Fibroblast of skin of right biceps (primary cell): ENCODE results near the gene IL10.
"Not testable (repeated sequence)": the region's sequence is repeated elsewhere in the genome, so short reads cannot be mapped to it uniquely, and the experiment has no call there.

Experiments used
- DNase-seq: peaks from one replicate; pipeline ENCODE4 v3.0.0-alpha.2; 2013

Gene IL10

DNA sequence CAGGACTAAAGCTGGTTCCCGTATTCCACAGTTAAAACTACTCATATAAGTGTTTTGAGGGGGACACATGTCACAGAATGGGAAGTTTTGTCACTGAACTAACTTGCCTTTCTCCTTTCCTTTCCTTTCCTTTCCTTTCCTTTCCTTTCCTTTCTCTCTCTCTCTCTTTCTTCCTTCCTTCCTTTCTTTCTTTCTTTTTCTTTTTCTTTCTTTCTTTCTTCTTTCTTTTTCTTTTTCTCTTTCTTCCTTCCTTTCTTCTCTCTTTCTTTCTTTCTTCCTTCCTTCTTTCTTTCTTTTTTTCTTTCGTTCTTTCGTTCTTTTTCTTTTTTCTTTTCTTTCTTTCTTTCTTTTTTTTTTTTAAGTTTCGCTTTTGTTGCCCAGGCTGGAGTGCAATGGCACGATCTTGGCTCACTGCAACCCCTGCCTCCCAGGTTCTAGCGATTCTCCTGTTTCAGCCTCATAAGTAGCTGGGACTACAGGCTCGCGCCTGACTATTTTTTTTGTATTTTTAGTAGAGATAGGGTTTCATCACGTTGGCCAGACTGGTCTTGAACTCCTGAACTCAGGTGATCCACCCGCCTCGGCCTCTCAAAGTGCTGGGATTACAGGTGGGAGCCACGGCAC is 9.4 kb downstream of the IL10 start:
- DNase-seq: not testable (repeated sequence)

DNA sequence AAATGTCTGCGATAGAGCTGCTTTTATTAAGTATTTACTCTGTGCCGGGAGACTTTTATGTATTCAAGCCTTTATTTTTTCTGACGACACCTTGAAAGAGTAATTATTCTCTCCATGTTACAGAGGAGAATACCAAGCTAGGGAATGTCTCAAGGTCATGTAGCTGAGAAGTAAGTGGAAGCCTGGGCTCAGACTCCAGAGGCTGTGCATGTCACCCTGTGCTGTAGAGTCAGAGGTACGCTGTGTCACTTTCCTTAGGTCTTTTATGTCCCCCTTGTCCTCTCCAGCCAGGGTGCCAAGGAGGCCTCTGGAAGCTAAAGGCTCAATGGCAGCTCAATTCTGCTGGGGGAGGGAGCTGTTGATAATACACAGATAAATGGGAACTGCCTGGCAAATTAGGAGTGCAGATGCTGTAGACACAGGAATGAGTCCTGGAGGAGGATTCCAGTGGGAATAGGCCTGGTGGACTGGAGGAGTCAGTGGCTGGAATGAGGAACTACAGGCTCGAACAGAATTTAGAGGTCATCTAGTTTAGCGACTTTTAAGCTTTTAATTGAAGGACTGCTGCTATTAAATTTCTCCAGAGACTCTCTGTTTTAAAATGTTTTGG is 11.0 kb downstream of the IL10 start:
- no peak for DNase-seq

DNA sequence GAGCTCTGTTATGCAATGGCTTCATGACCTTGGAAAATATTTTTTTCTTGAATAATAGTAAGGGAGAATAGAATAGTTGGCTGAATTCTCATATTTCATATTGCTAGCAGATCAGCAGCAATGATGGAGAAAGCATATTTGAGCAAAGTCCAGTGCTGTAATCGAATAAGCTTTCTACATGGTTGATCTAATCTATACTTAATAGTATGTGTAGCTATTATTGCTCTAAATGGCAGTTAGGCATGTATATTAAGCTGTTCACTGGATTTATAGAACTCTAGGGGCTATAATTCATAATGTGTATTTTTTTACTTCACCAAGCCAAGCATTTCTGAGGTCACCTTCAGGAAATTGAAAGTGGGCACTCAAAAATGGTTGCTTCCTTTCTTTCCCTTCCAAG is 11.7 kb downstream of the IL10 start:
- no peak for DNase-seq

DNA sequence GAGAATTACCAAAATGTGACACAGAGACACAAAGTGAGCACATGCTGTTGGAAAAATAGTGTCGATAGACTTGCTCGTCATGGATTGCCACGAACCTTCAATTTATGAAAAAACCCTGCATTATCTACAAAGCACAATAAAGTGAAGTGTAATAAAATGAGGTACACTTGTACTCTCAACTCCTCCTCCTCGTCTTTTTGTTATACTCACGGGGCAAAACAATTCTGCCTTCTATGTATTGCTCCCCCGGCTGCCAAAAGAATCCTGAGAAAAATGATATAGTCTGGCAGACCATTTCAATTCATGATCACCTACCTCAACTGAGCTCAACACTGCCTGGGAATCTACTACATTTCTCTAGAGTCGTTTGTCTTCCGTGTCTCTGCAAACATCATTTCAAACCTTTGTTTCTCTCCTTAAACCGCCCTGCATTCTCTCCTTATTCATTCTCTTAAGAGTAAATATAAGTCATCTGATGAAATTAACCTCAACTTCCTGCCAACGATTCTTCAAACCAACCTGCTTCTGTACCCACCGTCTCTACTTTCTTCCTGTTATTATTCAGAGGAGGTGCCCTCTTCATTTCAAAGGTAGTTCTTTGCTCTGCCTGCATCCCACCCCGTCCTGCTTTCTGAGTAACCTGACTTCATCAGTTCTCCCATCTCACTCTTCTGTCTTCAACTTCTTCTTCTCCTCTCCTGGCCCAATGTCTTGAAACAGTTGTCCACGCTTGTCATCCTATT is 14.6 kb downstream of the IL10 start:
- no peak for DNase-seq

DNA sequence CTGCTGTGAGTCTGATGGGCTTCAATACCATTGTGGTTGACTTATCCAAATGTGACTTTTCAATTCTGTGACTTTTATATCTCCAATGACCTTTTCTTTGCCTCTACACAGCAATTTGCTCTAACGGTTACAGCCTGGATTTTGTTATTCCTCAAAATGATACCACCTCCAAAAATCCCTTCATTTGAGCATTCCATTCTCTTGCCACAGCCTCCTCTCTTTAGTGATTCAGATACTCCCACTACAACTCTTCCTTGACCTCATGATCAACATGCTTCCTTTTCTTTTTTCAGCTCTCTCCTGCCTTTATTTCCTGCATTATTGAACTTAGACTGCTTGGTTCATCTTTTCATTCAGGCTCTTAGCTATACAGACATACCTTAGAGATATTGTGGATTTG is 18.3 kb downstream of the IL10 start:
- peak; percentile 67 for DNase-seq

DNA sequence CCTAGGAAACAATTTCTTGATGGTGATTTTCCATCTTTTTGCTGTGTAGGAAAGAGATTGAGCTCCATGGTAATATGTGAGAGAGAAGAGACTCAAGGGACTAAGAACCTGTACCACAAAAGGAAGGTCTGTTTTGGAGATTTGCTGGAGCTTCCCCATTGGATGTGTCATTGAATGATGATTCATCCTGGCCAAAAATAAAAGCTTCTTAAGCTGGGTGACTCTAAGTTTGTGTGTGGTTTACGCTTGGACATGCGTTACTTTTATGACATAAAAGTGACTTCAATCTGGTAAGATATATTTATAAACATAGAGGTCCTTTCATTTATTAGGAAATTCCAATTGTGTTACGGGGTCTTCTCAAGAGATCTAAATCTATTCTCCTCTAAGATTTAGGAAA is 19.2 kb downstream of the IL10 start:
- peak; percentile 74 for DNase-seq

DNA sequence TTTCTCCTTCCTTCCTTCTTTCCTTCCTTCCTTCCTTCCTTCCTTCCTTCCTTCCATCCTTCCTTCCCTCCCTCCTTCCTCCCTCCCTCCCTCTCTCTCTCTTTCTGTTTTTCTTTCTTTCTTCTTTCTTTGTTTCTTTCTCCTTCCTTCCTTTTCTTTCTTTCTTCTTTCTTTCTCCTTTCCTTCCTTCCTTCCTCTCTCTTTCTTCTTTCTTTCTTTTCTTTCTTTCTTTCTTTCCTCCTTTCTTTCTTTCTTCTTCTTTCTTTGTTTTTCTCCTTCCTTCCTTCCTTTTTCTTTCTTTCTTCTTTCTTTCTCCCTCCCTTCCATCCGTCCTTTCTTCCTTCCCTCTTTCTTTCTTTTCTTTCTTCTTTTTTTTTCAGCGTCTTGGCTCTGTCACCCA is 19.8 kb downstream of the IL10 start:
- no peak for DNase-seq

DNA sequence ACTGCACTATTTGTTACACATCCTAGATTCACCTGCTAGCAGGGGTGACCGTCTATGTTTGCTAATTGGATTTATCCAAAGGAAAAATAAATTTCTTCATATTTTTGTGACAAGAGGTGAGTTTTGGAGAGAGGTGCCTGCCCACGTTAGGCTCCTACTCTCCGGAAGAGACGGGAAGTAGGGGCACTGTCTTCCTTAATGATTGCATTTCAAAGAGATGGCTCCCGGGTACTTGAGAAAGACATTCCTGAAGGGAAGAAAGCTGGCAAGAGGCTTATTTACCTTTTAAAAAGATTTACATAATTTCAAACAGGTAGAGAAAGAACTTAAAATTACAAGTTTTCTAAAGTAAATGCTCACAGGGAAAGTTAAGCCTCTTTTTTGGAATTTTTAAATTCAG is 20.4 kb downstream of the IL10 start:
- DNase-seq: no peak

DNA sequence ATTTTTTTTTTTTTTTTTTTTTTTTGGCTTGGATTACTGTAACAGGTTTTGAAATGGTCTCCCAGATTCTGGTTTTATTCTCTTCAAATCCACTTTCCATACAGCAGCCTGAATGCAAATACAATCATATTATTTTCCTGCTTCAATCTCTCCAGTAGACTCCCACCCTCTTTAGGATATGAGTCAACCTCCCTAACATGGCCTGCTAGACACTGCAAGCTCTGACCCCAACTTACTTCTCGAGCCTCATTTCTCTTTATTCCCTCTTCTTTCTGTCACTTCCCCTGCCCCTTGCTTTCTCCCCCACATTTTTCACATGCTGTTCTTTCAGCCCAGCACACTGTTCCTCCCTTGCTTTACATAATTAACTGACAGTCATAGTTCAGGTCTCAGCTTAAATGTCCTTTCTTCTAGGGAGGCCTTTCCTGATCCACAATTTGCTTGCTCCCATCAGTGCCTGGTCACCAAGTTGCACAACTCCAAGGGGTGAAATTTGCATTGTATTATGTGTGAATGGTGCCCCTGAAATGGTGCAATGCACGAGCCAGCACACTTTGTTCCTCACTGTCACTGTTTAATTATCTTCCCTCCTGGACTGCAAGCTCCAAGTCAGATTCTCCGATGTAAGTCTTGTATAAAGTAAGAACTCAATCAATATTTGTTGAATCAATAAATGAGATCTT is 23.8 kb downstream of the IL10 start:
- no peak for DNase-seq

DNA sequence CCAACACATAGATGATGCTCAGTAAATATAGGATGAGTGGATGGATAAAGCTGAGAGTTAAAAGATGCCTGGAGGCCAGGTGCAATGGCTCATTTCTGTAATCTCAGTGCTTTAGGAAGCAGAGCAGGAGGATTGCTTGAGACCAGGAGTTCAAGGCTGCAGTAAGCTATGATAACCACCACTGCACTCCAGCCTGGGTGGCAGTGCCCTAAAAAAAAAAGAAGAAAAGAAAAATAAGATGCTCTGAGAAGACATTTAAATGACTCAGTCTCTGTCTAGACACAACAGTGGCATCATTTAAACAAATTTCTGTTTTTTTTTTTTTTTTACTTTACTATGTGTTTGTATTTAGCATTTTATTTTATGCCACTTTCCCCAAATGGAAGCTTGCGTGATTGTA is 27.0 kb downstream of the IL10 start:
- no peak for DNase-seq

DNA sequence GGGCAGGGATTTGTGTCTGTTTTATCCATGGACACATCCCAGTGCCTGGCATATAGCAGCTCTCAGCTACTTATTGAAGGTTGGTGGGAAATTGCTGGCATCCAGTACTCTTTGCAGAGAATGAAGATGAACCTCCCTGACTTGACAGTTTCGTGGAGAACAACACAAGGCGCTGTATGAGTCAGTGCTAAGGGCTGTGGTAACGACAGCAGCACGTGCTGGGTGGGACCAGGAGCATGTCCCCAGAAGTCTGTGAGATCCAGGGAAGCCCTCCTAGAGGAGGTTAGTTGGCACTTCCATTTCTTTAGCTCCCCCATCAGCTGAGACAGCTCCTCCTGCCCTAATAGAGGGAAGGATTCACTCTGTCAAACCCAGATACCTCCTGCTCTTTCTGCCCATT is 27.6 kb downstream of the IL10 start:
- DNase-seq: peak; percentile 31

DNA sequence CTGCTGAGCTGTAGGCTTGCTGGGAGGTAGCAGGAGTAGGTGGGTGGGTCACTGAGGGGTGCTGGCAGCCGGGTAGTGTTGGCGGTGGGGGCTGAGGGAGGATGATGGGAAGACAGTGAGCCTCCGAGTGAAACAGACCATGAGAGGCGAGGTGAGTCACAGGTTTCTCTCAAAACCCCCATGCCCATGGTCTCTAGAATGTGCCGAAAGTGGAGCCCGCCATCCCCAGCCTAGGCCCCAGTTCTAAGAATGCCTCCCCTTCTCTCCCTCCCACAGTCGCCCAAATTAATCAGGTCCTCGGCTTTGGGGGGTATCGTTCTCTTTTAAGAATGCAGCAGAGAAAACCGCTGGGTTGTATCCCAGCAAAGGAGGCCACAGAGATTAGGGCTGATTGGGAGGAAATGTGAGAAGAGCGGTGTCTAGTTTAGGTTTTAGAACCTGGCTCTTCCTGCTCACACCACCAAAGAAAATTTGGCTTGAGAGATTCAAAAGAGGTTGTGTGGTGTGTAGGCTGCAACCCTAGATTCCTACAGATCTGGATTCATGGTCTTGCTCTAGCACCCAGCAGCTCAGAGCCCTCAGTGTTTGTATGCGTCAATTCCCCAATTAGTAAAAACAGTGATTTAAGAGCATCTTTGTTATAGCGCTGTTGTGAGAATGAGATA is 29.4 kb downstream of the IL10 start:
- DNase-seq: no peak

DNA sequence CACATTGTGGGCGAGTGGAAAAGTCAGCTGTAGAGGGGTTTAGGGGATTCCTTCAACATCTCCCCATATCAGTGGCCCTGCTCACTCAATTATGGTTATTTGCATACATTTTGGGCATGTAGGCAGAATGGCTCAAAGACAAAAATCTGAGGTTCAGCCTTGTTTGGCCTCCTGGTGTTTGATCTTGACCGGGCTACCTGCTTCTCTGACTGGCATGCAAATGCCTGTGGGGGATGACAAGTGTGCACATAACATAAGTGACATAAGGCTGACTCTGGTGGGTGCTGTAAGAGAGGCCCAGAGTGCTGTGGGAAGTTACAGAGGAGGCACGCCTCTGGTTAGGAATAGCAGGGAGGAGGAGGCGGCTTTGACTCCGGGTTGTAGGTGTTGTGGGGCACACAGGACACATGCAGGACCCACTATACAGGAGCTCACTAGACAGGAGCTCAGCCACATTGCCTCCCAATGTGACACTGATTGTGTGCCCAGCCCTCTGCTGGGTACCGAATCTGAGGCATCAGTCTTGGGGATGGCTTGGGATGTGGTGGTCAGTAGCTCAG is 31.1 kb downstream of the IL10 start:
- DNase-seq: no peak

DNA sequence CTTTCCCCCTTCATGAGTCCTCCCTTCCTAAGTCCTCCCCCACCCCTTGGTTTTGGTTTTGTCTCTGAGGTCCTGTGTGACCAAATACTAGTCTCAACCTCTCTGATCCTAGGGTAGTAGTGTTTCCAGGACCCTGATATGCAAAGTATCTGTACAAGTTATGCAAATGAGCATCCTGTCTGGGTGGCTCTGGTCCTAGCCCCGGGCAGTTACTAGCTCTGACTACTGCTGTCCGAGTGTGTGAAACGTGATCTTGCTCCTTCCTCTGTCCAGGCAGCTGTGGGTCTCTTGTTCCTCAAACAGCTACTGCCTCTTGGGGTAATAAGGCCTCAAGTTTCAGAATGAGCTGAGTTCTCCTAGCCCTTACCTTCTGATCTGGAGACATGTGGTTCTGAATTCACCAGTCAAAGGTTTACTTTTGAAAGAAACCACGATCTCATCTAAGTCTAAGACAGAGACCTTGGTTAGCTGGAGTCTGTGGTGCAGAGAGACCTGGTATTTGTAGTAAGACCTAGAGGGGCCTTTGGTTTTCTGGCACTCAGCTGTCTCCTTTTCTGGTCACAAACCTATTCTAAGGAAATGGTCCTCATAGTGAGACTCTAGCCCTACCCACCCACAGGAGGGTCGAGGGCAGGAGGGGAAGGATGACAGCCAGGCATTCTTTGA is 32.8 kb downstream of the IL10 start:
- DNase-seq: no peak

DNA sequence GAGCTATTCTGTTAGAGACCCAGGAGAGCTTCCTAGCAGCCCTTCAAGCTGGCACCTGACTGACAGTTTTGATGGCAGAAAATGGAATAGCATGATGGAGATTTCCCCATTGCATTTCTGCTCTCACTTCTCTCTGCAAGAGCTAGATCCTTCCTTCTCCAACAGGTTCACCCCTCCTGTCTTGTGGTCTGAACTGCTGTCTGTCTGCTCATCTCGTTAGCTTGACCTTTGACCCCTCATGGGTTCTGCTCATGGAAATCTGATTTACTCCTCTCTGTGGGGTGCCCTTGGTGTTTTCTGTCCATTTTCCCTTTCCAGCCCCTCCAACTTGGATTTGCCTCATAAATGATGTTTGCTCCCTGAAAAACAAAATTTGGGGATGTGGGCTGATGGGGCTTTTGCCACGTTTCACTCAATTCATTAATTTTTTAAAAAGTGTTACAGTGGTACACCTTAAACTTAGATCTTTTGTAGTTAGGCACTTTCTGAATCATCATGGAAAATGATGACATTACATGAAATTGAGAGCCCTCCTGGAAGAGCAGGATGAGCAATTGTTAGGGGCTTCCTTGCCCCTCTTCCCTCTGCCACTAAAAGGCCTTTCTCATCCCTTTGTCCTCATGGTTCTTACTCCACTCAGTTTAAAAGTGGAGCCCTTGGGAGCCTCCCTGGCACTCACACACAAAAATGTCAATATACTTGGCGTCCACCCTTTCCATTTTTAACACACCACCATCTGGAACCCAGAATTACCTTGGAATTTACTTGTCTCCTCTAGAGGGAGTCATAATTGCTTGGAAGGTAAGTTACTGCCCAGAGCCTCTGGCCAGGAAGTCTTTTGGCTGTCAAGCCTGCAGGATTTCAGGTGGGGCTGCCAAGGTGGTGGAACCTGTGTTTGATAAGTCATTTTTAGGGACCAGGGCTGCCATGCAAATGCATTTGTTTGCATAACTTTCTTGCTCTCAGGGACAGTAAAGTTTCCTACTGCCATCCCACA is 33.6 kb downstream of the IL10 start:
- DNase-seq: peak; percentile 38

DNA sequence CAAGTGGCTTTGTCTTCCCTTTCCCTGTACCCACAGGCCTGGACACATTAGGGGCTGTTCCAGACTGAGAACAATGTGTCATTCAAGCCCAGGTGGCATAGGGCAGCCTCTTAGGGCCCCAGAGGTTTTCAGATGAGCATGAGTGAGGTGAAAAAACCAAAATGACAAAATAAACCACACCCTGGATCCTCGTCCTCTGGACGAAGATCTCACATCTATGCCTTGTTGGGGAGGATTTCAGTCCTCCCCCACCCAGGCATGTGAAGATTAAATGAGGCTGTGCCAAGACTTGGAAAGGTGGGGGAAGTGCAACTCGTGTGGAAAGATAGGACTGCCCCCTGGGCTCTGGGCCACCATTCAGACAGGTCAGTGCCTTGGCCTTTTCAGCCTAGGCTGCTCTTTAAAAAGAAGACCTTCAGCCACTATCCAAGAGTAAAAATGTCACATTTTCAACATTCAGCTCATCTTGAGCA is 34.5 kb downstream of the IL10 start:
- no peak for DNase-seq

DNA sequence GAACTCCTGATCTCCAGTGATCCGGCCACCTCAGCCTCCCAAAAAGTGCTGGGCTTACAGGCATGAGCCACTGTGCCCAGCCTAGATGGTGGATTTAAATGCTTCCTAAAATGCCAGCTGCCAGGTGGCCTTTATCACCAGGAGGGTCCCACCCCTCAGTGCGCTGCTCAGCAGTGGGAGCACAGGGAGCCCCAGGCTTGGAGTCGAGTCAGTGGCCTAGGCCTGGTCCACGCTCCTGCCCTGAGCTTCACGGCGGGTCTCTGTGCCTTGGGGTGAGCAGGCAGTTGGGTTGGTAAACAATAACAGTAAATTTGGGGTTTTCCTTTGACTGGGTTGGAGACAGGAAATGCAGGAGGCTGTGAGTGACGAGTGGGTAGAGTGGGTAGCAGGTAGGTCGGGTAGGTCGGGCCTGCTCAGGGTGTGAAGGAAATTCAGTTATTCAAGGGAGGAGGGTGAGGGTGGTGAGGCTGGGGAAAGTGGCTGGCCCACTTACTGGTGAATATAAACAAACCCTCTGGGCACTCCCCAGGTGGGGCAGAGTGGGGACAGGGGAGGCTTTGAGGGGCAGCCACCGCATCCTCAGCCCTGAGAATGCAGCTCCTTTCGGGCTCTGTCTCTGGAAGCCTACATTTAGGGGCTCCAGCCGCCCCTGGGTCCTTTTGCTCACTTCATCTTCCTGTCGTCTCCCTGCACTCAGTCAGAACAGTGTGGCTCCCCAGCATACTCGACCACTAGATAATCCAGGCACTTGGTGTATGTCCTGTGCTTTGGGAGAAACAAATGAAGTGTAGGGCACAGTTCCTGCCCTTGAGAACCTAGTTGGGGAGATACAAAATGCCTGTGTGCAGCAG is 35.2 kb downstream of the IL10 start:
- no peak for DNase-seq

DNA sequence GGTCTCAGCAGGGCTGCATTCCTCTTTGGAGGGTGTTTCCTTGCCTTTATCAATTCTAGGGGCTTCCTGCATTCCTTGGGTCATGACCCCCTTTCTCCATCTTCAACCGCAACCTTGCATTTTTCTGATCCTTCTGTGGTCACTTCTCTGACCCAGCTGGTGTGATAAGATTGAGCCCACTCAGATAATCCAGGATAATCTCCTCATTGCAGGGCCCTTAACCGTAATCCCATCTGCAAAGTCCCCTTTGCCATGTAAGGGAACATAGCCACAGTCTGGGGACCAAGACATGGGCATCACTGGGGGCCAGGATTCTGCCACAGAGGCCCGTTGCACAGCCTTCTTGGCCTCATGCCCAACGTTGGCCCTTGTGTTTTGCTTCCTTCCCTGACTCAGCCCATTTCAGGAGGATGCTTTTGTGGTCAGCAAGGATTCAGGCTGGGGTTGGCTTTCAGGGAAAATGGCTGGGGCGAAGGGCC is 36.7 kb downstream of the IL10 start:
- DNase-seq: peak; percentile 33

DNA sequence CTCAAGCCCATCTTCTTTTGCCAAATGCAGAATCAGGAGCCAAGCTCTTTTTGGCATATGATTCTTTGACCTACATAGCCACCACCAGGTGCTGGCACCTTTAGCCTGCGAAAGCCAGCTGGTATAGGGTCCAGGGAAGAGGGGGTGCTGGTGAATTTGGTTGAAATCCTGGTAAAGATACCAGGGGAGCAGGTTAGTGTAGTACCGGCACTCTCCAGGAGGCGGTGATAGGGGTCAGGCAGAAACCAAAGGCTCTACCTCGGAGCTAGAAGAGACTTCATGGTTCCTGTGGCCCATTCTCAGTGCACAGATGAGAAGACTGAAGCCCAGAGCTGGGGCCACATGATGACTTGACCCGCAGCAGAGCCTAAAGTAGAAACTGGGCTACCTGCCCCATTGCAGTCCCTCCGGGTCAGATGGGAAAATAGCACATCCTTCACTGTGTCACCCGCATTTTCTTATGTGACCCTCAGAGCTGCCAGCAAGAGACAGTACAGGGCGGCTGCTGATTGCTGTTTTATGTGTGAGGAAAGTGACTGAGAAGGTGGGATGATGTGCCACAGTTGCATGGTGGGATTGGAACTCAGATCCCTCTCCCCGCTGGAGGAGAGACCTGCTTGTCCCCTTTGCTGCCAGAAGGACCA is 37.7 kb downstream of the IL10 start:
- DNase-seq: peak; percentile 39
